ENCODE results near the gene PHACTR4. TPM values are rescaled to one million over a fixed set of nuclear protein-coding genes. Genes with fewer than 3 reads are reported as not detected.

Gene PHACTR4
- total and polyA plus RNA-seq, 2 experiments from 2014 or later: 35.4 to 47.1 TPM

Small RNA genes lying within 50 kb of the gene (small RNA-seq; reads per million reads assigned to genes)
- gene RF00019 (ENCODE audit: low replicate concordance) (not detected), gene RNU6ATAC27P (ENCODE audit: low replicate concordance) (not detected), gene SNORA73A (ENCODE audit: low replicate concordance) (not detected), gene SNORA73B (ENCODE audit: low replicate concordance) (13.6 reads per million, percentile 97 among the genes with 10 or more reads in this experiment)

Other genes starting within 250 kb of the PHACTR4 start
- 0.27 and 0.76 TPM in 2 replicates for gene PTAFR, start 193.1 kb upstream of the PHACTR4 start, total RNA-seq (2014; rRNA removed; shearing (Covaris generic))
- 0.29 and 0.49 TPM in 2 replicates for gene PTAFR, start 193.1 kb upstream of the PHACTR4 start, polyA plus RNA-seq (2016; fragmentation: Nextera tagmentation; extraction: Ambion mirVana)
- 67.3 and 71.0 TPM in 2 replicates for gene DNAJC8, start 136.7 kb upstream of the PHACTR4 start, total RNA-seq (2014; rRNA removed; shearing (Covaris generic))
- gene DNAJC8, start 136.7 kb upstream of the PHACTR4 start, polyA plus RNA-seq (2016; fragmentation: Nextera tagmentation; extraction: Ambion mirVana): 208 and 210 TPM in 2 replicates
- gene ATP5IF1, start 133.6 kb upstream of the PHACTR4 start, total RNA-seq (2014; rRNA removed; shearing (Covaris generic)): 230 and 282 TPM in 2 replicates
- 1,325 and 1,405 TPM in 2 replicates for gene ATP5IF1, start 133.6 kb upstream of the PHACTR4 start, polyA plus RNA-seq (2016; fragmentation: Nextera tagmentation; extraction: Ambion mirVana)
- 43.6 and 52.1 TPM in 2 replicates for gene SESN2, start 110.2 kb upstream of the PHACTR4 start, total RNA-seq (2014; rRNA removed; shearing (Covaris generic))
- 20.8 and 22.8 TPM in 2 replicates for gene SESN2, start 110.2 kb upstream of the PHACTR4 start, polyA plus RNA-seq (2016; fragmentation: Nextera tagmentation; extraction: Ambion mirVana)
- gene MED18, start 40.7 kb upstream of the PHACTR4 start, total RNA-seq (2014; rRNA removed; shearing (Covaris generic)): 11.9 and 12.6 TPM in 2 replicates
- 7.6 and 8.5 TPM in 2 replicates for gene MED18, start 40.7 kb upstream of the PHACTR4 start, polyA plus RNA-seq (2016; fragmentation: Nextera tagmentation; extraction: Ambion mirVana)
- 88.8 and 97.4 TPM in 2 replicates for gene RCC1, start 136.3 kb downstream of the PHACTR4 start, total RNA-seq (2014; rRNA removed; shearing (Covaris generic))
- gene RCC1, start 136.3 kb downstream of the PHACTR4 start, polyA plus RNA-seq (2016; fragmentation: Nextera tagmentation; extraction: Ambion mirVana): 35.6 and 36.9 TPM in 2 replicates
- gene TRNAU1AP, start 183.3 kb downstream of the PHACTR4 start, total RNA-seq (2014; rRNA removed; shearing (Covaris generic)): 13.0 and 20.3 TPM in 2 replicates
- 39.2 and 42.1 TPM in 2 replicates for gene TRNAU1AP, start 183.3 kb downstream of the PHACTR4 start, polyA plus RNA-seq (2016; fragmentation: Nextera tagmentation; extraction: Ambion mirVana)
- 17.7 and 22.5 TPM in 2 replicates for gene RAB42, start 222.5 kb downstream of the PHACTR4 start, total RNA-seq (2014; rRNA removed; shearing (Covaris generic))
- gene RAB42, start 222.5 kb downstream of the PHACTR4 start, polyA plus RNA-seq (2016; fragmentation: Nextera tagmentation; extraction: Ambion mirVana): 12.4 and 13.0 TPM in 2 replicates

Data from GM23338 (cell line).